Measurements from ENCODE around the gene C16orf46.
A peak's percentile ranks its signal among the peaks of the same experiment; 100 is the strongest.

DNA sequence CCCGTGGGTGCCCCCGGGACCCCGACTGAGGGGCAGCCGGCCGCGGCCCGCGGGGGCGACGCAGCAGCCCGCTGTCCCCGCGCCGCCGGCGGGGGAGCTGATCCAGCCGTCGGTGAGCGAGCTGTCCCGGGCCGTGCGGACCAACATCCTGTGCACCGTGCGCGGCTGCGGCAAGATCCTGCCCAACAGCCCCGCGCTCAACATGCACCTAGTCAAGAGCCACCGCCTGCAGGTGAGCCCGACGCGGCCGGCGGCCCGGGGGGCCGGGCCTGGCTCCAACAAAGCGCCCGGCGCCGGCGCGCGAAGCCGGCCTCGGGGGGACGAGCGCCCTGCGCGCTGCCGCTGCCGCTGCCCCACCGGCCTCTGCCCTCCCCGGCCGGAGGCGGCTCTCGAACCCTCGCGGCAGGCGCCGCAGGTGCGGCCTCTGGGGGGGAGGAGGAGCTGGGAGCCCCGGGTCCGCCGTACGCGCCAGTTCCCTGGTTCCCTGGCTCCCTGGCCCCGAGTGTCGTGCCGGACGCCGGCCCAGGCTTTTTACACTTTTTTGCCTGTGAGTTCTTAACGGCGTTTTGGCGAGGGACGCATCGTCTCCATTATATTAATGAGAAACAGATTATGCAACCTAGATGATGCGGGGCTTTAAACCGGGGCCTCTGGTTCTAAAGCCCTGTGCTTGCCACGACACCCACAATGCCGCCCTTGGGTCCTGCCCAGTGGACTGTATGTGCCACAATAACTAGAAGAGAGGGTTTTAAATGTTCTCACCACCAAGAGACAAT, 40.9 kb downstream of the C16orf46 start:
- no peak for TF ChIP-seq CTCF (IDR thresholded peaks at IDR 0.05)
- peak in 1 of 2 donors; percentile 6 for TF ChIP-seq POLR2A (IDR thresholded peaks at IDR 0.05)

Measured in Peyer's patch (tissue), 4 donors.